Activated T-cell treated with anti-CD3 and anti-CD28 coated beads, Interleukin-2, amount 50 U/mL, for 4 hours (primary cell): ENCODE measurements around the gene ZNF614. TPM values are rescaled to one million over a fixed set of nuclear protein-coding genes. Genes with fewer than 3 reads are reported as not detected.
"Not testable (repeated sequence)": the region's sequence is repeated elsewhere in the genome, so short reads cannot be mapped to it uniquely, and the experiment has no call there.

Experiments used
- ATAC-seq, 2 donors: fragments of 200-7000 bp; cut with Tn5 transposase; one replicate each; pipeline ENCODE4 v1.10.0; 2021
- DNase-seq: peaks from one replicate; pipeline ENCODE4 v3.0.0-alpha.2; 2020
- H3K27me3 Mint-ChIP-seq: one replicate; pipeline ENCODE4 v1.8.0; 2021; ENCODE audit warnings: low read depth, mixed read lengths
- H3K36me3 Mint-ChIP-seq: one replicate; pipeline ENCODE4 v1.8.0; 2022; ENCODE audit warnings: mixed read lengths; ENCODE audit not compliant: insufficient read depth
- H3K4me1 Mint-ChIP-seq: one replicate; pipeline ENCODE4 v1.8.0; 2021; ENCODE audit warnings: low read depth, mixed read lengths
- H3K4me3 Mint-ChIP-seq: one replicate; pipeline ENCODE4 v1.8.0; 2021; ENCODE audit warnings: mild to moderate bottlenecking, moderate library complexity, mixed read lengths
- H3K9me3 Mint-ChIP-seq: one replicate; pipeline ENCODE4 v1.8.0; 2021; ENCODE audit warnings: mixed read lengths
- total RNA-seq, 3 donors: library from RNA; stranded (reverse); gene quantifications; one replicate each; pipeline ENCODE4 v1.2.1, GENCODE V29; 2021

Gene ZNF614
- total RNA-seq, 3 donors from 2014 or later = 10.5 to 12.3 (median 11.2) TPM

GRCh38 chr19:52022193-52022592 lies 6.0 kb downstream of the ZNF614 start:
- DNase-seq (no peak), ATAC-seq (no peak)
- H3K9me3 Mint-ChIP-seq = peaks cover 61% of the 10 kb centered on the region
- peaks cover 9% of the 10 kb centered on the region for H3K4me1 Mint-ChIP-seq
- no peaks in the 10 kb centered on the region for H3K27me3 Mint-ChIP-seq
- peaks cover 94% of the 10 kb centered on the region for H3K36me3 Mint-ChIP-seq
- H3K4me3 Mint-ChIP-seq = no peak overlapping the region

GRCh38 chr19:52020506-52020905 lies 7.7 kb downstream of the ZNF614 start:
- ATAC-seq (no peak), DNase-seq (no peak)
- Mint-ChIP-seq H3K27me3 (no peaks in the 10 kb centered on the region), H3K36me3 (peaks cover 94% of the 10 kb centered on the region), H3K4me3 (no peak overlapping the region), H3K4me1 (no peaks in the 10 kb centered on the region), H3K9me3 (peaks cover 65% of the 10 kb centered on the region)

- Mint-ChIP-seq H3K27me3 (no peaks in the 10 kb centered on the region), H3K36me3 (peaks cover 28% of the 10 kb centered on the region), H3K4me3 (no peak overlapping the region), H3K4me1 (peaks cover 19% of the 10 kb centered on the region), H3K9me3 (peaks cover 43% of the 10 kb centered on the region)
- DNase-seq (no peak), ATAC-seq (no peak)
Observed at GRCh38 chr19:52010674-52011073, 17.5 kb downstream of the ZNF614 start.

- H3K9me3 Mint-ChIP-seq = peaks cover 47% of the 10 kb centered on the region
- peak; percentile 85 for DNase-seq
- H3K27me3 Mint-ChIP-seq = no peaks in the 10 kb centered on the region
- H3K4me3 Mint-ChIP-seq = peak within 1 kb of the TSS; percentile 96
- peaks cover 35% of the 10 kb centered on the region for H3K36me3 Mint-ChIP-seq
- ATAC-seq = peak; percentile 99
- peaks cover 19% of the 10 kb centered on the region for H3K4me1 Mint-ChIP-seq
Observed at GRCh38 chr19:52007806-52008557, 20.2 kb downstream of the ZNF614 start, which contains the start of gene ZNF615. Gene ZNF615 (minus strand): TSS chr19:52008211. CDS start chr19:52003711, 4,500 bp downstream.

GRCh38 chr19:52007451-52007805 lies 20.8 kb downstream of the ZNF614 start:
- ATAC-seq (peak in 1 of 2 donors; percentile 4), DNase-seq (no peak)
- Mint-ChIP-seq H3K27me3 (no peaks in the 10 kb centered on the region), H3K4me1 (peaks cover 19% of the 10 kb centered on the region), H3K36me3 (peaks cover 32% of the 10 kb centered on the region), H3K9me3 (peaks cover 45% of the 10 kb centered on the region), H3K4me3 (peak overlapping the region; percentile 96)

- no peak for DNase-seq
- peaks cover 52% of the 10 kb centered on the region for H3K9me3 Mint-ChIP-seq
Observed at GRCh38 chr19:51994048-51994644, 34.0 kb downstream of the ZNF614 start.

GRCh38 chr19:51993422-51993821 lies 34.8 kb downstream of the ZNF614 start:
- Mint-ChIP-seq H3K9me3 (peaks cover 57% of the 10 kb centered on the region), H3K27me3 (no peaks in the 10 kb centered on the region), H3K36me3 (peaks cover 63% of the 10 kb centered on the region), H3K4me1 (no peaks in the 10 kb centered on the region), H3K4me3 (no peak overlapping the region)
- no peak for ATAC-seq
- DNase-seq = no peak

More at GRCh38 chr19:51994048-51994644, 34.0 kb downstream of the ZNF614 start:
- H3K27me3 Mint-ChIP-seq = no peaks in the 10 kb centered on the region
- H3K4me1 Mint-ChIP-seq = no peaks in the 10 kb centered on the region
- no peak for ATAC-seq
- no peak overlapping the region for H3K4me3 Mint-ChIP-seq
- peaks cover 63% of the 10 kb centered on the region for H3K36me3 Mint-ChIP-seq

GRCh38 chr19:51986309-51987291 lies 41.6 kb downstream of the ZNF614 start, which contains the start of gene ZNF350:
Gene ZNF350 (minus strand): TSS chr19:51986840. CDS start chr19:51974360, 12,480 bp downstream.
- Mint-ChIP-seq H3K4me1 (peaks cover 19% of the 10 kb centered on the region), H3K9me3 (peaks cover 50% of the 10 kb centered on the region), H3K27me3 (no peaks in the 10 kb centered on the region), H3K36me3 (peaks cover 35% of the 10 kb centered on the region), H3K4me3 (peak within 1 kb of the TSS; percentile 96)
- DNase-seq = peak; percentile 77
- ATAC-seq = peak; percentile 98 to 99

GRCh38 chr19:51983361-51983760 lies 44.8 kb downstream of the ZNF614 start:
- Mint-ChIP-seq H3K36me3 (peaks cover 58% of the 10 kb centered on the region), H3K9me3 (peaks cover 56% of the 10 kb centered on the region), H3K4me3 (no peak overlapping the region), H3K27me3 (no peaks in the 10 kb centered on the region), H3K4me1 (peaks cover 19% of the 10 kb centered on the region)
- no peak for ATAC-seq
- DNase-seq = no peak

- not testable (repeated sequence) for DNase-seq, ATAC-seq, H3K27me3 Mint-ChIP-seq, H3K4me1 Mint-ChIP-seq, H3K4me3 Mint-ChIP-seq
- H3K36me3 Mint-ChIP-seq = peaks cover 65% of the 10 kb centered on the region
- peaks cover 66% of the 10 kb centered on the region for H3K9me3 Mint-ChIP-seq
Observed at GRCh38 chr19:51980926-51981325, 47.3 kb downstream of the ZNF614 start.

- DNase-seq = no peak
- Mint-ChIP-seq H3K36me3 (peaks cover 62% of the 10 kb centered on the region), H3K4me1 (peaks cover 4% of the 10 kb centered on the region), H3K9me3 (peaks cover 63% of the 10 kb centered on the region), H3K27me3 (no peaks in the 10 kb centered on the region), H3K4me3 (no peak overlapping the region)
- no peak for ATAC-seq
Observed at GRCh38 chr19:51980116-51980736, 48.0 kb downstream of the ZNF614 start.

GRCh38 chr19:51978882-51979281 lies 49.3 kb downstream of the ZNF614 start:
- no peak for ATAC-seq
- H3K36me3 Mint-ChIP-seq = peaks cover 73% of the 10 kb centered on the region
- no peaks in the 10 kb centered on the region for H3K27me3 Mint-ChIP-seq
- no peak for DNase-seq
- H3K9me3 Mint-ChIP-seq = peaks cover 71% of the 10 kb centered on the region
- no peak overlapping the region for H3K4me3 Mint-ChIP-seq
- peaks cover 2% of the 10 kb centered on the region for H3K4me1 Mint-ChIP-seq

- ATAC-seq (no peak), DNase-seq (no peak)
- Mint-ChIP-seq H3K4me1 (no peaks in the 10 kb centered on the region), H3K9me3 (peaks cover 65% of the 10 kb centered on the region), H3K36me3 (peaks cover 75% of the 10 kb centered on the region), H3K27me3 (no peaks in the 10 kb centered on the region), H3K4me3 (no peak overlapping the region)
Observed at GRCh38 chr19:51977346-51977745, 50.8 kb downstream of the ZNF614 start.

- Mint-ChIP-seq H3K36me3 (peaks cover 78% of the 10 kb centered on the region), H3K27me3 (no peaks in the 10 kb centered on the region), H3K9me3 (peaks cover 67% of the 10 kb centered on the region), H3K4me3 (no peak overlapping the region), H3K4me1 (no peaks in the 10 kb centered on the region)
- DNase-seq (no peak), ATAC-seq (no peak)
Observed at GRCh38 chr19:51976852-51977251, 51.3 kb downstream of the ZNF614 start.
